Neural cell (in vitro differentiated cells): ENCODE results near the gene LUC7L3. TPM values are rescaled to one million over a fixed set of nuclear protein-coding genes. Genes with fewer than 3 reads are reported as not detected.

ENCODE experiments used
- H2AFZ ChIP-seq: fragments of 200-600, 300-800 bp; sonication (generic), shearing (Covaris generic); 2 replicates; pipeline ENCODE4 v1.6.0; 2014; ENCODE audit warnings: low read depth, mild to moderate bottlenecking, antibody characterized with exemption, low read length, moderate library complexity
- H3F3A ChIP-seq: fragments of 200-600 bp; shearing (Covaris generic); 2 replicates; pipeline ENCODE4 v1.6.1; 2016; ENCODE audit warnings: mild to moderate bottlenecking, moderate library complexity, mixed read lengths, antibody characterized with exemption, low read length; ENCODE audit not compliant: insufficient read depth, poor library complexity, severe bottlenecking
- H3K27ac ChIP-seq: fragments of 200-600, 300-800 bp; sonication (generic), shearing (Covaris generic); 2 replicates; pipeline ENCODE4 v1.5.1; 2014; ENCODE audit warnings: mild to moderate bottlenecking, low read length, moderate library complexity
- H3K27me3 ChIP-seq: fragments of 300-800, 200-600 bp; sonication (generic), shearing (Covaris generic); 2 replicates; pipeline ENCODE4 v1.6.0; 2014; ENCODE audit warnings: mild to moderate bottlenecking, low read depth, low read length, moderate library complexity; ENCODE audit not compliant: insufficient read depth
- H3K36me3 ChIP-seq: fragments of 300-800, 200-600 bp; sonication (generic), shearing (Covaris generic); 2 replicates; pipeline ENCODE4 v1.5.1; 2014; ENCODE audit warnings: mild to moderate bottlenecking, antibody characterized with exemption, low read length, moderate library complexity; ENCODE audit not compliant: insufficient read depth
- H3K4me2 ChIP-seq: fragments of 300-800, 200-600 bp; sonication (generic), shearing (Covaris generic); 2 replicates; pipeline ENCODE4 v1.6.0; 2014; ENCODE audit warnings: mild to moderate bottlenecking, low read length
- H3K4me3 ChIP-seq: fragments of 300-800, 200-600 bp; sonication (generic), shearing (Covaris generic); 2 replicates; pipeline ENCODE4 v1.5.1; 2014; ENCODE audit warnings: mild to moderate bottlenecking, low read length, moderate library complexity
- H3K79me2 ChIP-seq: fragments of 200-600 bp; shearing (Covaris generic); replicated peaks from 2 replicates; pipeline ENCODE4 v1.6.0; 2014; ENCODE audit warnings: mild to moderate bottlenecking, low read length, moderate library complexity; ENCODE audit not compliant: insufficient read depth
- H3K9ac ChIP-seq: fragments of 300-800, 200-600 bp; sonication (generic), shearing (Covaris generic); 2 replicates; pipeline ENCODE4 v1.6.1; 2016; ENCODE audit warnings: mild to moderate bottlenecking, low read length, mixed read lengths
- H3K9me2 ChIP-seq: fragments of 200-600 bp; shearing (Covaris generic); 2 replicates; pipeline ENCODE4 v1.6.1; 2016; ENCODE audit warnings: mild to moderate bottlenecking, low read length, mixed read lengths; ENCODE audit not compliant: insufficient read depth
- H3K9me3 ChIP-seq: fragments of 200-600, 300-800 bp; sonication (generic), shearing (Covaris generic); 2 replicates; pipeline ENCODE4 v1.6.1; 2016; ENCODE audit warnings: mild to moderate bottlenecking, mixed run types, low read length, moderate library complexity, mixed read lengths
- H4K20me1 ChIP-seq: fragments of 200-600 bp; shearing (Covaris generic); 2 replicates; pipeline ENCODE4 v1.6.1; 2016; ENCODE audit warnings: mild to moderate bottlenecking, mixed run types; ENCODE audit not compliant: insufficient read depth
- CTCF ChIP-seq: fragments of 450-650 bp; IDR thresholded peaks from 2 replicates; pipeline ENCODE4 v1.5.1; 2014; ENCODE audit warnings: antibody characterized with exemption, mild to moderate bottlenecking, moderate library complexity; ENCODE audit not compliant: poor library complexity, severe bottlenecking
- EP300 ChIP-seq: fragments of 450-650 bp; conservative IDR thresholded peaks from 2 replicates; pipeline ENCODE4 v1.6.1; 2014; ENCODE audit warnings: antibody characterized with exemption, mild to moderate bottlenecking, moderate library complexity; ENCODE audit not compliant: poor library complexity, severe bottlenecking
- EZH2 ChIP-seq: fragments of 200-600, 300-800 bp; shearing (Covaris generic), sonication (generic); IDR thresholded peaks from 2 replicates; pipeline ENCODE4 v1.6.1; 2014; ENCODE audit warnings: antibody characterized with exemption, low read length, borderline replicate concordance, mild to moderate bottlenecking; ENCODE audit not compliant: insufficient read depth, poor library complexity, severe bottlenecking
- MXI1 ChIP-seq: fragments of 450-650 bp; conservative IDR thresholded peaks from 2 replicates; pipeline ENCODE4 v1.6.1; 2014; ENCODE audit warnings: antibody characterized with exemption, mild to moderate bottlenecking; ENCODE audit not compliant: poor library complexity, severe bottlenecking
- POLR2AphosphoS5 ChIP-seq: IDR thresholded peaks from 2 replicates; pipeline ENCODE4 v1.6.1; 2012
- RAD21 ChIP-seq: fragments of 450-650 bp; conservative IDR thresholded peaks from 2 replicates; pipeline ENCODE4 v1.6.1; 2014; ENCODE audit warnings: antibody characterized with exemption, mild to moderate bottlenecking, moderate library complexity
- SMC3 ChIP-seq: fragments of 450-650 bp; conservative IDR thresholded peaks from 2 replicates; pipeline ENCODE4 v1.6.1; 2014; ENCODE audit warnings: antibody characterized with exemption, mild to moderate bottlenecking, moderate library complexity; ENCODE audit not compliant: poor library complexity
- TAF1 ChIP-seq: IDR thresholded peaks from 2 replicates; pipeline ENCODE4 v1.6.1; 2012; ENCODE audit warnings: low read depth
- polyA plus RNA-seq: library from polyadenylated mRNA; depleted of rRNA; stranded (reverse); fragments of >200 nt; gene quantifications from 2 replicates; pipeline ENCODE4 v1.2.3, GENCODE V29; 2014
- TF ChIP-seq, protein P1 (sequence below): IDR thresholded peaks from 2 replicates; pipeline ENCODE4 v1.6.1; 2012; ENCODE audit warnings: borderline replicate concordance

The LUC7L3 gene
- polyA plus RNA-seq, 1 donor from 2014 or later = 677 TPM

GRCh38 chr17:50728881-50729765, 9.7 kb downstream of the LUC7L3 start:
- Histone ChIP-seq H3K4me3 (no peak overlapping the region), H3K27me3 (no peaks in the 10 kb centered on the region), H3K27ac (no peak overlapping the region), H3K9me2 (no peaks in the 10 kb centered on the region), H3K9ac (no peak overlapping the region), H3K9me3 (no peaks in the 10 kb centered on the region), H3K4me2 (no peak overlapping the region), H3F3A (no peaks in the 10 kb centered on the region), H2AFZ (no peak overlapping the region), H3K36me3 (no peaks in the 10 kb centered on the region), H3K79me2 (peaks cover 89% of the 10 kb centered on the region), H4K20me1 (peaks cover 11% of the 10 kb centered on the region)
- TF ChIP-seq TAF1 = no peak
- TF ChIP-seq RAD21 = no peak
- TF ChIP-seq EZH2 = no peak
- no peak for TF ChIP-seq POLR2AphosphoS5
- TF ChIP-seq, protein P1, sequence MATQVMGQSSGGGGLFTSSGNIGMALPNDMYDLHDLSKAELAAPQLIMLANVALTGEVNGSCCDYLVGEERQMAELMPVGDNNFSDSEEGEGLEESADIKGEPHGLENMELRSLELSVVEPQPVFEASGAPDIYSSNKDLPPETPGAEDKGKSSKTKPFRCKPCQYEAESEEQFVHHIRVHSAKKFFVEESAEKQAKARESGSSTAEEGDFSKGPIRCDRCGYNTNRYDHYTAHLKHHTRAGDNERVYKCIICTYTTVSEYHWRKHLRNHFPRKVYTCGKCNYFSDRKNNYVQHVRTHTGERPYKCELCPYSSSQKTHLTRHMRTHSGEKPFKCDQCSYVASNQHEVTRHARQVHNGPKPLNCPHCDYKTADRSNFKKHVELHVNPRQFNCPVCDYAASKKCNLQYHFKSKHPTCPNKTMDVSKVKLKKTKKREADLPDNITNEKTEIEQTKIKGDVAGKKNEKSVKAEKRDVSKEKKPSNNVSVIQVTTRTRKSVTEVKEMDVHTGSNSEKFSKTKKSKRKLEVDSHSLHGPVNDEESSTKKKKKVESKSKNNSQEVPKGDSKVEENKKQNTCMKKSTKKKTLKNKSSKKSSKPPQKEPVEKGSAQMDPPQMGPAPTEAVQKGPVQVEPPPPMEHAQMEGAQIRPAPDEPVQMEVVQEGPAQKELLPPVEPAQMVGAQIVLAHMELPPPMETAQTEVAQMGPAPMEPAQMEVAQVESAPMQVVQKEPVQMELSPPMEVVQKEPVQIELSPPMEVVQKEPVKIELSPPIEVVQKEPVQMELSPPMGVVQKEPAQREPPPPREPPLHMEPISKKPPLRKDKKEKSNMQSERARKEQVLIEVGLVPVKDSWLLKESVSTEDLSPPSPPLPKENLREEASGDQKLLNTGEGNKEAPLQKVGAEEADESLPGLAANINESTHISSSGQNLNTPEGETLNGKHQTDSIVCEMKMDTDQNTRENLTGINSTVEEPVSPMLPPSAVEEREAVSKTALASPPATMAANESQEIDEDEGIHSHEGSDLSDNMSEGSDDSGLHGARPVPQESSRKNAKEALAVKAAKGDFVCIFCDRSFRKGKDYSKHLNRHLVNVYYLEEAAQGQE = no peak
- TF ChIP-seq SMC3 = no peak
- no peak for TF ChIP-seq CTCF
- TF ChIP-seq EP300 = no peak
- TF ChIP-seq MXI1 = no peak

DNA sequence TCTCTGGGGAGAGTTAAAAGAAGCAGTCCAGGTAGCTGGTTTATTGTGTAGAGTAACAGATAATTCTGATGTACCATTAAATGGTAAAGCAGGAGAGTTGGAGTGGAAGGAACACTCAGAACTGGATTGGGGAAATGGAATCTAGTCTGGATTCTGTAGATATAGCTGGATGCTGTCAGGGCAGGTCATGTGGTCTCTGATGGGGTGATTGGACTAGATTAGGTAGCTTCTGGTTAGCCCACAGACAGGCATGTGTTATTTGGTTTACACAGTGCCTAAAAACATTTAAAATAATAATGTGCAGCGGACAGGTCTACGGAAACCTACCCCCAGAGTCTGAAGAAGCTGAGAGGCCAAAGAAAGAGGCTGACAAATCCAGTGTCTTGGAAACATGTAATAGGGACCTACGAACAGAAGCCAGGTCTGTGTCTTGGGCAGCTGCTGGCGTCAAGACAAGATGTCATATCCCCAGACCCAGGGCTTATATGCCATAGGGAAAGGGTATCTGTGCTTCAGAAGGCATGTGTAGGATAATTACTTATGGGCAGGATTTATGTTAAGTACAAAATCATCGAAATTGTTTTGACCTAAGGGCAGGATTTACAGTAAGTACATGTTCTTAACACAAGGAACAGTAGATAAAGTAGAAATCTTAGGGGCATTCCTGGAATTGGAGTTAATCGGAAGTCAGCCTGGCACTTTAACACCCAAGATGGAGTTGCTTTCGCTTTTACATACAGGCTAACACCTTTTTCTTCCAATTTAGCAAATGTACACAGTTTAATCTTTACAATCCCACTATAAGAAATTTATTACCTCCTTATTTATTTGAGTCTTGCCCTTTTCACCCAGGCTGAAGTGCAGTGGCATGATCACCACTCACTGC, 12.4 kb downstream of the LUC7L3 start:
- H3K4me3 ChIP-seq = no peak overlapping the region

More for the DNA sequence above, 12.4 kb downstream of the LUC7L3 start:
- peaks cover 89% of the 10 kb centered on the region for H3K79me2 ChIP-seq
- no peak for TF ChIP-seq RAD21
- no peak for TF ChIP-seq POLR2AphosphoS5
- no peak for TF ChIP-seq CTCF
- TF ChIP-seq, protein P1 = no peak
- no peak for TF ChIP-seq TAF1
- no peak for TF ChIP-seq EZH2
- no peak for TF ChIP-seq MXI1
- TF ChIP-seq EP300 = no peak
- TF ChIP-seq SMC3 = no peak
- no peaks in the 10 kb centered on the region for H3K9me3 ChIP-seq
- no peaks in the 10 kb centered on the region for H3K36me3 ChIP-seq
- no peaks in the 10 kb centered on the region for H3K27me3 ChIP-seq
- no peak overlapping the region for H3K9ac ChIP-seq
- H3F3A ChIP-seq = no peaks in the 10 kb centered on the region
- H4K20me1 ChIP-seq = peaks cover 9% of the 10 kb centered on the region
- no peaks in the 10 kb centered on the region for H3K9me2 ChIP-seq
- no peak overlapping the region for H3K4me2 ChIP-seq
- H3K27ac ChIP-seq = no peak overlapping the region
- no peak overlapping the region for H2AFZ ChIP-seq
